Measurements from ENCODE around the gene EXOSC2.
"Not testable (repeated sequence)": the region's sequence is repeated elsewhere in the genome, so short reads cannot be mapped to it uniquely, and the experiment has no call there.

Gene EXOSC2

DNA sequence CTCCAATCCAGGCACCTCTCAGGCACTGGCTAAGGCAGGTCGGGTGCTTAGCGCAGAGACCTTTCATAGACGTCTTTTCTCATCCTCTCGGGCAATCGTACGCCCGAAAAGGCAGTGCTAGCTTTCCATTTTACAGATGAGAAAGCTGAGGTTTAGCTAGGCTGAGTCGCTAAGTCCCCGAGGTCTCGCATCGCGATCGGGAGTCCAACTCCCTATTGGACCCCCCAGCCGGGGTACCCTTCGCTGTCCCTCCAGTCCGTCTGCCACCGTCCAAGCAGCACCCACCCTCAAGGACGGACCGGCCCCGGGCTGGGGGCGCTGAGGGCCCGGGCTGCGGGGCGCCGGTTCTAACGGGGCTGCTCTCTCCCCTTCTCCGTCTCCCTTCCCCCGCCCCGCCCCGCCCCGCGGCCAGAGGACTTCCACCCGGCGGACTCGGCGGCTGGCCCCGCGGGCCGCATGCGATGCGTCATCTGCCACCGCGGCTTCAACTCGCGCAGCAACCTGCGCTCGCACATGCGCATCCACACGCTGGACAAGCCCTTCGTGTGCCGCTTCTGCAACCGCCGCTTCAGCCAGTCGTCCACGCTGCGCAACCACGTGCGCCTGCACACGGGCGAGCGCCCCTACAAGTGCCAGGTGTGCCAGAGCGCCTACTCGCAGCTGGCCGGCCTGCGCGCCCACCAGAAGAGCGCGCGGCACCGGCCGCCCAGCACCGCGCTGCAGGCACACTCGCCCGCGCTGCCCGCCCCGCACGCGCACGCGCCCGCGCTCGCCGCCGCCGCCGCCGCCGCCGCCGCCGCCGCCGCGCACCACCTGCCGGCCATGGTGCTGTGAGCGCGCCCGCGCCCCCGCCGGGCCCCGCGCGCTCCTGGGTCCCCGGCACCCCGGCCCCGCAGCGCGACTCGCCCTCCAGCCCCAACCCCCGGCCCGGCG, 12.5 kb upstream of the EXOSC2 start:
- Histone ChIP-seq H3K36me3 (no peaks in the 10 kb centered on the region), H3K4me3 (ENCODE audit: low read depth, low read length) (peak overlapping the region; percentile 67), H3K9me3 (ENCODE audit: severe bottlenecking) (peaks cover 11% of the 10 kb centered on the region), H3K27ac (peak overlapping the region; percentile 83), H3K27me3 (ENCODE audit: insufficient read depth, low read depth, severe bottlenecking) (no peaks in the 10 kb centered on the region)
- DNase-seq = peak; percentile 94
- TF ChIP-seq, protein P1, sequence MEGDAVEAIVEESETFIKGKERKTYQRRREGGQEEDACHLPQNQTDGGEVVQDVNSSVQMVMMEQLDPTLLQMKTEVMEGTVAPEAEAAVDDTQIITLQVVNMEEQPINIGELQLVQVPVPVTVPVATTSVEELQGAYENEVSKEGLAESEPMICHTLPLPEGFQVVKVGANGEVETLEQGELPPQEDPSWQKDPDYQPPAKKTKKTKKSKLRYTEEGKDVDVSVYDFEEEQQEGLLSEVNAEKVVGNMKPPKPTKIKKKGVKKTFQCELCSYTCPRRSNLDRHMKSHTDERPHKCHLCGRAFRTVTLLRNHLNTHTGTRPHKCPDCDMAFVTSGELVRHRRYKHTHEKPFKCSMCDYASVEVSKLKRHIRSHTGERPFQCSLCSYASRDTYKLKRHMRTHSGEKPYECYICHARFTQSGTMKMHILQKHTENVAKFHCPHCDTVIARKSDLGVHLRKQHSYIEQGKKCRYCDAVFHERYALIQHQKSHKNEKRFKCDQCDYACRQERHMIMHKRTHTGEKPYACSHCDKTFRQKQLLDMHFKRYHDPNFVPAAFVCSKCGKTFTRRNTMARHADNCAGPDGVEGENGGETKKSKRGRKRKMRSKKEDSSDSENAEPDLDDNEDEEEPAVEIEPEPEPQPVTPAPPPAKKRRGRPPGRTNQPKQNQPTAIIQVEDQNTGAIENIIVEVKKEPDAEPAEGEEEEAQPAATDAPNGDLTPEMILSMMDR (IDR thresholded peaks at IDR 0.05; ENCODE audit: low read depth, low read length) = no peak

DNA sequence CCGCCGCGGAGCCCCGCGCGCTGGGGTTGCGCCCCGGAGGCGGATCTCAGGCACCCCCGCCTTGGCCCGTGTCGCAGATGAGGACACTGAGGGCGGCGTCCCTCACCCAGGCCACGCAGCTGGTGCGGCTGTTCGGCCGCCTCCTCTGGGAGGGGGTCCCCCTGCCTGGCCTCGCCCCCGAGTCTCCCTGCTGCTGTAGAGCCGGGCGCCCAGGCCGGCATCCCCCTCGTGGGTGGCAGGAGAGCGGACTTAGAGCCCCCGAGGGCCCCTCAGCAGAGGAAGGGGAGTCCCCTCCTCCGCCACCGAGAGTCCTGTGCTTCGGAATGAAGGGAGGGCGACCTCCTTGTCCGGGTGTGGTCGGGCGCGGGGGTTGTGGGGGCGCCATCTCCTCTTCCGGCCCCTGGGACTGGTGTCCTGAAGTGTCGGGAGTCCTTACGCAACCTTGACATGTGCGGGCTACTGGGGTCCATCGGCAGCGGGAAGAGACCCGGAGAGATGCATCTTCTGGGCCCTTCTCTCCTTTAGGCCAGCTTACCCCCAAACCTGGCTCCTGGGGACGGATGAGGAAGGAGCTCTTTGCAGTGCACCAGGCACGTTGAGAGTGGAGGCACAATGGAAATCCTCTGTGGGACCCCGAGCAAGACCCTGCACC, 11.7 kb upstream of the EXOSC2 start:
- no peaks in the 10 kb centered on the region for H3K36me3 ChIP-seq
- no peak overlapping the region for H3K27ac ChIP-seq
- no peaks in the 10 kb centered on the region for H3K27me3 ChIP-seq (ENCODE audit: insufficient read depth, low read depth, severe bottlenecking)

DNA sequence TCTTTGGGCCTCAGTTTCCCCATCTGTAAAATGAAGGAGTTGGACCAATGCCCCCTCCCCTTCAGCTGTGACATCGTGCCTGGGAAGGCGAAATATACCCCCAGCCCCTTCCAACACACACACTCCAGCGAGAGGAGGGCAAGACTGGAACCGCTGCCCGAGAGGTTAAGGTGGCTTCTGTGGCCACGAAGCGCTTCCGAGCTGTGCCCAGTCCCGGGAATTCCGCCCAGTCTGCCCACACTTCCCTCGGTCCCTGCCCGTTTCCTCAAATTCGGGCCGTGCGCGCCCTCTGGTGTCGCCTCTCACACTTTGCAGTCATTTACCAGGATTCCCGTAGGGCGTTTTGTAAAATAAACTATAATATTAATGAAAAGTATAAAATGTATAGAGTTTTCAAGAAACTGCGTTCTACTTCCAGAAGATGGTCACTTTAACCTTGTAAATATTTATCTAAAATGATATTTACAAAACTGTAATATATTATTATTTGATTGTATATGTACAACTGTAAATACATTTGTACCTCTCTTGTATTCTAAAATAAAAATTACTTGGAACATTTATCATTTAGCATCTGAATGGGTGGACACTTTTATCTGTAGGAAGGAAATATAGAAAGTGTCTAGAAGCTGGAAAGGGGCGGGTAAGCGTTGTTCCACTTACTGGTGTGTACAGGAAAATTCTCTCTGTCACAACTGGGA, 11.0 kb upstream of the EXOSC2 start:
- TF ChIP-seq, protein P1 (IDR thresholded peaks at IDR 0.05; ENCODE audit: low read depth, low read length) = peak; percentile 77
- H3K36me3 ChIP-seq = no peaks in the 10 kb centered on the region
- H3K27ac ChIP-seq = no peak overlapping the region
- H3K9me3 ChIP-seq (ENCODE audit: severe bottlenecking) = peaks cover 11% of the 10 kb centered on the region
- H3K4me3 ChIP-seq (ENCODE audit: low read depth, low read length) = peak overlapping the region; percentile 67
- peak; percentile 84 for DNase-seq
- H3K27me3 ChIP-seq (ENCODE audit: insufficient read depth, low read depth, severe bottlenecking) = no peaks in the 10 kb centered on the region

More for the DNA sequence above, 11.7 kb upstream of the EXOSC2 start:
- TF ChIP-seq, protein P1 (IDR thresholded peaks at IDR 0.05; ENCODE audit: low read depth, low read length) = no peak
- H3K4me3 ChIP-seq (ENCODE audit: low read depth, low read length) = peak overlapping the region; percentile 67
- peaks cover 11% of the 10 kb centered on the region for H3K9me3 ChIP-seq (ENCODE audit: severe bottlenecking)
- peak; percentile 59 for DNase-seq

GRCh38 chr9:130685104-130685503, 8.5 kb upstream of the EXOSC2 start:
- DNase-seq = no peak
- TF ChIP-seq, protein P1 (IDR thresholded peaks at IDR 0.05; ENCODE audit: low read depth, low read length) = no peak
- H3K27ac ChIP-seq = no peak overlapping the region
- H3K4me3 ChIP-seq (ENCODE audit: low read depth, low read length) = no peak overlapping the region
- H3K9me3 ChIP-seq (ENCODE audit: severe bottlenecking) = peaks cover 11% of the 10 kb centered on the region
- H3K27me3 ChIP-seq (ENCODE audit: insufficient read depth, low read depth, severe bottlenecking) = no peaks in the 10 kb centered on the region
- no peaks in the 10 kb centered on the region for H3K36me3 ChIP-seq

- H3K36me3 ChIP-seq; DNase-seq; H3K4me3 ChIP-seq (ENCODE audit: low read depth, low read length); H3K27me3 ChIP-seq (ENCODE audit: insufficient read depth, low read depth, severe bottlenecking); H3K27ac ChIP-seq: not testable (repeated sequence)
- peaks cover 11% of the 10 kb centered on the region for H3K9me3 ChIP-seq (ENCODE audit: severe bottlenecking)
These were observed 7.6 kb upstream of the EXOSC2 start for GRCh38 chr9:130685945-130686344.

GRCh38 chr9:130687615-130688014, 6.0 kb upstream of the EXOSC2 start:
- H3K36me3 ChIP-seq = no peaks in the 10 kb centered on the region
- H3K9me3 ChIP-seq (ENCODE audit: severe bottlenecking) = peaks cover 11% of the 10 kb centered on the region
- H3K27me3 ChIP-seq (ENCODE audit: insufficient read depth, low read depth, severe bottlenecking) = no peaks in the 10 kb centered on the region
- DNase-seq = no peak
- no peak overlapping the region for H3K27ac ChIP-seq
- no peak overlapping the region for H3K4me3 ChIP-seq (ENCODE audit: low read depth, low read length)
- TF ChIP-seq, protein P1 (IDR thresholded peaks at IDR 0.05; ENCODE audit: low read depth, low read length) = no peak

Measured in WERI-Rb-1 (cell line).